Left hindlimb (tissue), 1 donor: Measurements from ENCODE around the gene LIMK1.
"Not testable (repeated sequence)": the region's sequence is repeated elsewhere in the genome, so short reads cannot be mapped to it uniquely, and the experiment has no call there.

Source experiments
- DNase-seq: peaks from one replicate; pipeline ENCODE4 v3.0.0-alpha.2; 2018

LIMK1 gene

DNA sequence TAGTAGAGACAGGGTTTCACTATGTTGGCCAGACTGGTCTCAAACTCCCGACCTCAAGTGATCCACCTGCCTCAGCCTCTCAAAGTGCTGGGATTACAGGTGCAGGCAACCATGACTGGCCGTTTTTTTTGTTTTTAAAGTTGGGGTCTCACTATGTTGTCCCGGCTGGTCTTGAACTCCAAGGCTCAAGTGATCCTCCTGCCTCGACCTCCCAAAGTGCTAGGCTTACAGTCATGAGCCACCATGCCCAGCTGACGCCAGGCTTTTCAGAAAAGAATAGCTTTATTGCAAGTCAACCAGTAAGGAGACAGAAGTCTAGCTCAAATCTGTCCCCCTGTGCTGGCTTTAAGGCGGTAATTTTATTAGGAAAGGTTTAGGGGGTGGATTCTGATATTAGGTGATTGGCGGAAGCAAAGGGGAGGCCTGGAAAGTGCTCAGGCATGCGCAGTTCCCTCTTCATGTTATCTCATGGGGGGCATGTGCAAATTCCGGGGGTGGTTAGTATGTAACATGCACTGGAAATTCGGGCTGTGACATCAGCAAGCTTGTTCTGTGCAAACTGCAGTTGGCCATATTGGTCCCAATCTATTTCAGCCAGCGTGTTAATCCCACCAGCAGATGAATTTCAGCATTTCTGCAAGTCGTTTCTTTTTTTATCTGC is 42.7 kb downstream of the LIMK1 start:
- DNase-seq: no peak

DNA sequence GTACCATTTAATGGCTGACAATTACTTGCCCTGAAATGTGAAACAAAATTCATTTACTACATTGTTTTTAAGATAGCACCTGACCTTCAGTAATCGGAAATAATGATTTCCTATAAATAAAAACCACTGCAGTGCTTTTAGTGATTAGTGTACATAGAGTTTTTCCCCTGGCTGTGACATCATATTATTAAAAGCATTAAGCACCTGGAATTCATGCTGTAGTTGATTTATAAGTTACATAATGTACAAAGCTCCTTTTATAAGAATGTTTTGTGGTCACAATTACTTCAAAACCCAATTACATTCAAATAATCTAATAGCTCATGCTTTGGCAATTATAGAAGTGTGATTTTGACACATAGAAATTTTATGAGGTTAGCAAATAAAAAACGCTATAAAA is 46.3 kb downstream of the LIMK1 start:
- DNase-seq: no peak

DNA sequence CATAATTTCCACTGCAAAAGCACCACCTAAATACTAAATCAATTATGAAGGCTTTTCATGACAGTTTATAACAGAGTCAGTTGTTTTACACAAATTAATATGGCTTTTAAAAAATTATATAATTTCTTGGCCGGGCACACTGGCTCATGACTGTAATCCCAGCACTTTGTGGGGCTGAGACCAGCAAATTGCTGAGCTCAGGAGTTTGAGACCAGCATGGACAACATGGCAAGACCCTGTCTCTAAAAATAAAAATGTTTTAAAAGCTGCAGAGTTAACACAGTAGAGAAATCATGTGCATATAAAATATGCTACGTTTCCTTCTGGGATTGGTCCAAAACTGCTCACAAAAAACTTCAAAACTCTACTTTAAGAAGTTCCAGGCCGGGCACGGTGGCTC is 46.9 kb downstream of the LIMK1 start:
- no peak for DNase-seq

DNA sequence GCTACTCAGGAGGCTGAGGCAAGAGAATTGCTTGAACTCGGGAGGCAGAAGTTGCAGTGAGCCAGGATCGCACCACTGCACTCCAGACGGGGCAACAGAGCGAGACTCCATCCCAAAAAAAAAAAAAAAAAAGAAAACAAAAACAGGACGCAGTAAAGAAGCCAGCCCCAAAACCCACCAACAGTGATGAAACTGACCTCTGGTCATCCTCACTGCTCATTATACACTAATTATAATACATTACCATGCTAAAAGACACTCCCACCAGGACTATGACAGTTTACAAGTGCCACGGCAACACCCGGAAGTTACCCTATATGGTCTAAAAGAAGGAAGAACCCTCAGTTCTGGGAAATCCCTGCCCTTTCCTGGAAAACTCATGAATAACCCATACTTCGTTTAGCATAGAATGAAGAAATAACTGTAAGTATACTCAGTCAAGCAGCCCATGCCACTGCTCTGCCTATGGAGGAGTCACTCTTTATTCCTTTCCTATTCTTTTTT is 50.6 kb downstream of the LIMK1 start:
- no peak for DNase-seq

DNA sequence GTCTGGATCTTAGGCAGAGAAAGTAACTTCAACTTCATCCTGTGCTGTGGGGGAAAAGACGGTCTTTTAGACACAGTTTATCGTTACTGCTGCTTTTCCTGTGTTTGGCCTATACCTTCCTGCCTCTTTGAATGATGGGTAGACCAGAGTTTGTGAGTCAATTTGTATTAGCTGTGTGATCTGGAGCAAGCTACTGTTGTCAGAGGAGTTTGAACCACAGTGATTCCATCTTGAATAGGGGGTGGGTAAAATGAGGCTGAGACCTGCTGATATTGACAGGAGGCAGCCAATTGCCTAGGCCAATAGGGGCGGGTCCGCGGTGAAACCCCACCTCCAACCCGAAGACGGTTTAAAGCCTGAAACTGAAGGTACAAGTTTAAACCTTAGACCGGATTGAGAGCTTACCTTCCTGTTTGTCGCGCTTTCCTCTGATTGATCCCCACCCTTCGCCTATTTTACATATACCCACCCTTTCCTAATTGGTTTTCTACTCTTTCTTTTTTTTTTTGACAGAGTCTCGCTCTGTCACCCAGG is 54.8 kb downstream of the LIMK1 start:
- DNase-seq: no peak

DNA sequence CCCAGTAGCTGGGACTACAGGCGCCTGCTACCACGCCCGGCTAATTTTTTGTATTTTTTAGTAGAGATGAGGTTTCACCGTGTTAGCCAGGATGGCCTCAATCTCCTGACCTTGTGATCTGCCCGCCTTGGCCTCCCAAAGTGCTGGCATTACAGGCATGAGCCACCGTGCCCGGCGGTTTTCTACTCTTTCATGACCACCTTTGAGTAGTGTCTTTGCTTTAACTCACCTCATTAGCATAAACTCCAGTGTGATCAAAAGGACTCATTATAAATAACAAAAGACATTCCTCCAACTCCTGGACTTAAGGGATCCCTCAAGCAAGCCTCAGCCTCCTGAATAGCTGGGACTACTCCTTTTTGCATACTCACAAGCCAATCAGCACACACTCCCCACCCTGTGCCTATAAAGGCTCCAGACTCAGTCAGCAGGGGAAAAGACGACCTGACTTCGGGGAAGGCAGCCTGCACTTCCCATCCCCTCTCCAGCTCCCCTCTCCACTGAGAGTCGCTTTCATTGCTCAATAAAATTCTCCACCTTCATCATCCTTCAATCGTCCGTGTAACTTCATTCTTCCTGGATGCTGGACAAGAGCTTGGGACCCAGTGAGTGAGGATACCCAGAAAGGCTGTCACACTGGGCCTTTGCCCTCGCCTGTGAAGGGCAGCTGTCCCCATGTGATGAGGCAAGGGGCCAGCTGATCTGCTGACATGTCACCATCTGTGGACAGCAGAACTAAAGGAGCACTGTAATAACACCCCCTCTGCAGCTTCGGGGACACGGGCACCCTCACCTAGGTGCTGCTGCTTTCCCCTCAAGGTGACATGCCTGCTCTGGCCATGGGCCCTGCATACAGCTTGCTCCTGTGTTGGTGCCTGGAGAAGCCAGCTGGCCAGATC is 55.6 kb downstream of the LIMK1 start:
- no peak for DNase-seq

DNA sequence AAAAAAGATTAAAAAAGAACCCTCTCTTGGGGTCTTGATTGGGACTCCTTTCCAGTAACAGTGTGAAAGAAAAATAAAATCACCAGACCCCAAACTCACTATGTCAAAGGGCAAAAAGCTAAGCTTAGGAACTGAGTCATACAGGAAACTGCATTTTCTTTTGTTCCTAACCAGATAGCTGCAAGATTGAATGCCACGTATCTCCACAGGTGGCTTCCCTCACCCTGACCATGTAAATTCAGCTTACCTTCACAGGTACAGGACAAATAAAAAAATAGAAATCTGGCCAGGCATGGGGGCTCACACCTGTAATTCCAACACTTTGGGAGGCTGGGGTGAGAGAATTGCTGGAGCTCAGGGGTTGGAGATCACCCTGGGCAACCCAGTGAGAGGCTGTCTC is 58.1 kb downstream of the LIMK1 start:
- no peak for DNase-seq

DNA sequence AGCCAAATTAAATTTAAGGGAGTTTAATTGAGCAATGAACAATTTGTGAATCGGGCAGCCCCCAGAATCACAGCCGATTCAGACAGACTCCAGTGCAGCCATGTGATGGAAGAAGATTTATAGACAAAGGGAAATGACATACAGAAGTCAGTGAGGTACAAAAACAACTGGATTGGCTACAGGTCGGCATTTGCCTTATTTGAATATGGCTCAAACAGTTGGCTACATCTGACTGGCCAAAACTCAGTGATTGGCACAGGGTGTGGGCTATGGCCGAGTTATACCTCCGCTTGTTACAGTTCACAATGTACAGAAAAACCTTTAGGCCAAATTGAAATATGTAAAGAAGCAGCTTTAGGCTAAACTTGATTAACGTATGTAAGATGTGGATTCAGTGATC is 59.8 kb downstream of the LIMK1 start:
- DNase-seq: no peak

DNA sequence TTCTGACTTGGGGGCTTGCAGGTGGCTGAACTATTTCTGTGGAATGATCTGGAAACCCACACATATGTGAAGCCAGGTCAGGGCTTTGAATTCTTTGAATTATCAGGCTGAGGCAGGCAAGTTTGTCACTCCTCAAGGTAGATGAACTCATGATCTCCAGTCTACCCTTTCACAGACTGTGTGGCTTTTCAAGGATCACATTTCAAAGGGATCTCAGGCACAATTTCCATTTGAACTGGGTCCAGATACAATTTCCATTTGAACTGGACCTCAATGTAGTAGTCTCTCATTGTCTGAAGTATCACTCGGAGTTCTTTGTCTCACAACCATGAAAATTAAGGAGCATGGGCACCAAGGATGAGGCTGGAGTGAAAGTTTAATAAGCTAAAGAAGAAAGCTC is 64.9 kb downstream of the LIMK1 start:
- DNase-seq: no peak

DNA sequence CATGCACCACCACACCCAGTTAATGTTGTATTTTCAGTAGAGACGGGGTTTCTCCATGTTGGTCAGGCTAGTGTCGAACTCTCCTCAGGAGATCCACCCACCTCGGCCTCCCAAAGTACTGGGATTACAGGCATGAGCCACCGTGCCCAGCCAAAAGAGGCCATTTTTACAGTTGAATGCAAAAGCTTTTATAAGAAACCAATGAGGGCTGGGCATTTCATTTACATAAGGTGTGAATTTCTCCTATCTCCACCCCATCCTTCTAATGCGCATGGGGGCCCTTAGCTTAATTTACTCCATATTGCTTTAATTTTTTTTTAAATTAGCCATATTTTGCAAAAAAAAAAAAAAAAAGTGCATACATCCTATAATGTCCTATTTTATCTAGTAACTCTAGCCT is 65.5 kb downstream of the LIMK1 start:
- DNase-seq: no peak

DNA sequence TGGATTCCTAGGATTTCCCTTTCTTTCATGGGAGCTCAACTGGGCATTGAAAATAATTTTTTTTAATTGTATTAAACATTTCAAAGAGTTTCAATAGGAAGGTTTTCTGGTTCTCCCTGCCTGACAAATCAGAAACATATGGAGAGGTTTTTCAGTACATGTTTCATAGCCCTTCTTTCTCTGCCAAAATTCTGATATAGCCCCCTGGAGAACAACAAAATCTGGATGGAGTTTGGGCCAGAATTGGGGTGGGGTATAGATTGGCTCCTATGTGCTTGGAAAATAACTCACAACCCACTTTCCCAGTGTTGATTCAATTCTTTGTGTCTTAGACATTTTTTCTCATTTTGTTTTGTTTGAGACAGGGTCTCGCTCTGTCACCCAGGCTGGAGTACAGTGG is 66.0 kb downstream of the LIMK1 start:
- peak; percentile 45 for DNase-seq

DNA sequence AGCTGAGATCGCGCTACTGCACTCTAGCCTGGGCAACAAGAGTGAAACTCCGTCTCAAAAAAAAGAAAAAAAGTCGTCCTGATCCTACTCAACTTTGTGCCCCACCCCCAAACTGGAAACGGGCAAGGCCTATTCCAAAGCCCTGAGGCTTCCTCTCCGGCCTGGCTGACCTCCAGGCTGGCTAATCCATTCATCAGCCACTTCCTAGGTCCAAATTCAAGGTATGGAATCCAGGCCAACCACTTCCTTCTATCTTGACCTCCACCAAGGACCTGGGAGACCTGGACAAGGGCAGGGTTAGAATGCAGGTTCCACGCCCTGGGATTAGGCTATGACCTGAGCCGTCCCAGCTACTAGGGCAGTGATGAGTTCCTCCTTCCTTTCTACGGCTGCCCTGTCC is 70.1 kb downstream of the LIMK1 start:
- DNase-seq: no peak

DNA sequence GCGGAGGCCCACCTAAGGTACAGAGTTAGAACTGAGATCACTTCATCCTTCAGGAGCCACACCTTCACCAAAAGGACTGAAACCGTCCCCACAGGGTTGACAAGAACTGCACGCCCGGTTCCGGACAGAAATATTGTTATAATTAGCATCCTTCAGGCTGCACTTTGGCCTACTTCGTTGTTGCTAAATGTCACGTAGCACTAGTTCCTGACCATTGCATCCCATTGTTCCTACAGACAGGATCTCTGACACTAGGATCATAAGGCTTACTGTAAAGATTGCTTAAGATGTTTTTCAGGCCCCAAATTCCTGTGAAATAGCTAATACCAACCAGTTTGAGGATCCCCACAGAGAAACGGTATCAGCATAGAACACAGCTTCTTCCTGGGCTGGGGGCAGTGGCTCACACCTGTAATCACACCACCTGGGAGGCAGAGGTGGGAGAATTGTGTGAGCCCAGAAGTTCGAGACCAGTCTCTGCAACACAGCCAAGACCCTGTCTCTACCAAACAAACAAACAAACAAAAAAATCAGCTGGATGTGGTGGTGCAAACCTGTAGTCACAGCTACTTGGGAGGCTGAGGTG is 72.3 kb downstream of the LIMK1 start:
- no peak for DNase-seq

DNA sequence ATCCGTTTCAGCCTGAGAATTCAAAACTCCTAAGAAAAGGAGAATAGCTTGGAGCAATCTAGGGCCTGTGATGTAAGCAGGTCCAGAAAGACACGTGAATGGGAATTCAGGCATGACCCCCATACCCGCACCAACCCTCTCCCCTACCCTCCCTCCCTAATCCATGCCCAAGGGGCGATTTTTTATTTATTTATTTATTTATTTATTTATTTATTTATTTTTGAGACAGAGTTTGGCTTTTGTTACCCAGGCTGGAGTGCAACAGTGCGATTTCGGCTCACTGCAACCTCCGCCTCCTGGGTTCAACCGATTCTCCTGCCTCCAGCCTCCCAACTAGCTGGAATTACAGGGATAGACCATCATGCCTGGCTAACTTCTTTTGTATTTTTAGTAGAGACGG is 74.0 kb downstream of the LIMK1 start:
- no peak for DNase-seq

DNA sequence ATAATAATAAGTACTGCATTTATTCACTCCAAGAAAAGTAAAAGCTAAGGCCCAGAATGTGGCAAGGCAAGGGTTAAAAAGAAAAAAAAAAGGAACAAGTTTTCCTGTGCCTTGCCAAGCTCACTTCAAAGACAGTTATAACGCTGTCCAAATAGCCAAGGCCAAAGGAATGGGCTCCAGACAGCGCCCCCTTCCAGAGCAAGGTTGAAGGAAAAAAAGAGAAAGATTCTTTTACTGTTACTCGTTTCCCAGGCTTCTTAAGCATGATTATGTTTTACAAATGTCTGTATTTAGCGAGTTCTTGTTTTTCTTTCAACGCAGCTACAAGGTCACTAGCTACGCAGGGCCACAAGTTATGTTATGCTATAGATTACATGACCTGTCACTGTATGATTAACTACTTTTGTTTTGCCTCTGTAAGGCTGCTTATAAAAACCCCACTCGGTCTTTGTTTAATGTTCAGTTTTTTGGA is 81.4 kb downstream of the LIMK1 start:
- no peak for DNase-seq

DNA sequence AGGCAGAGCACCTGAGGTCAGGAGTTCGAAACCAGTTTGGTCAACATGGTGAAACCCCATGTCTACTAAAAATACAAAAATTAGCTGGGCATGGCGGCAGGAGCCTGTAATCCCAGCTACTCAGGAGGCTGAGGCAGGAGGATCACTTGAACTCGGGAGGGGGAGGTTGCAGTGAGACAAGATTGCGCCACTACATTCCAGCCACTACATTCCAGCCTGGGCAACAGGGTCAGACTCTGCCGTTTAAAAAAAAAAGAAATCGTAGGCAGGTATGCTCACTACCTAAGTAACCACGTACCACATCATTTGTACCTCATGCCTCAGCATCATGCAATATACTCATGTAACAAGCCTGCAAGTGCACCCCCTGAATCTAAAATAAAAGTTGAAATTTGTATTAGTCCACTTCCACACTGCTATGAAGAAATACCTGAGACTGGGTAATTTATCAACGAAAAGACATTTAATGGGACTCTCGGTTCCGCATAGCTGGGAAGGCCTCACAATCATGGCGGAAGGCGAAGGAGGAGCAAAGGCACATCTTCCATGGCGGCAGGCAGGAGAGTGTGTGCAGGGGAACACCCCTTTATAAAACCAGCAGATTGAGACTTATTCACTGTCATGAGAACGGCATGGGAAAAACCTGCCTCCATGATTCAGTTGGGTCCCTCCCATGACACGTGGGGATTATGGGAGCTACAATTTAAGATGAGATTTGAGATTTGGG is 82.4 kb downstream of the LIMK1 start:
- no peak for DNase-seq

DNA sequence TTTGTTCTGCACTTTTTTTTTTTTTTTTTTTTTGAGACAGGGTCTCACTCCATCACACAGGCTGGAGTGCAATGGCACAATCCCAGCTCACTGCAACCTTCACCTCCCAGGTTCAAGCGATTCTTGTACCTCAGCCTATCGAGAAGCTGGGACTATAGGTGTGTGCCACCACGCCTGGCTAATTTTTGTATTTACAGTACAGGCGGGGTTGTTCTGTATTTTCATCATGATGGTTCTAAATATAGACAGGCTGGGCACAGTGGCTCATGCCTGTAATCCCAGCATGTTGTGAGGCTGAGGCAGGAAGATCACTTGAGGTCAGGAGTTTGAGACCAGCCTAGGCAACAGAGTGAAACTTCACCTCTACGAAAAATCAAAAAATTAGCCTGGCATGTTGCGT is 83.7 kb downstream of the LIMK1 start:
- DNase-seq: not testable (repeated sequence)
